GM19467 (cell line): ENCODE results near the gene CCL21.
"Not testable (repeated sequence)": the region's sequence is repeated elsewhere in the genome, so short reads cannot be mapped to it uniquely, and the experiment has no call there.

Experiments used
- ATAC-seq: cut with Tn5 transposase; IDR thresholded peaks from one replicate; pipeline ENCODE4 v1.9.1; 2021; ENCODE audit warnings: mild to moderate bottlenecking, moderate library complexity; ENCODE audit not compliant: unreplicated experiment

The CCL21 gene

DNA sequence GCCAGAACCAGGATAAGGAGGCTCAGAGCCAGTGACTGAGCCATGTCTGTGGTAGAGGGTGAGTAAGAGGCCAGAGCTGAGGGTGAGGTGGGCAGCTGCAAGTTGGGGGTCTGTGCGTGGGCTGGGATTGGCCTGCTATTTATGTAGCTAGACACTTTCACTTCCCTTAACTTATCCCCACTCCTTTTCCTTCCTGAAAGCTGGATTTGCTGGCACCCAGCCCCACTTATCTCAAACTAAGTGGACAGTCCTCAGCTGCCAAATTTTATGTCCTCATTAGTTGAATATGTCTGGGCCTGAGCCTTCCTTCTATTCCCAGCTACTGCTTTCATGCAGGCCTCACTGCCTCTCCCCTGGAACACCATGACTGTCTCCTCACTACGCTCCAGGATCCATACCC is at the start of gene CCL21:
Gene CCL21, minus strand, starts transcription at position 114 of the 400 bp plus-strand sequence. Its CDS starts 70 bp downstream, at position 44.
- ATAC-seq, result no peak

GRCh38 chr9:34759432-34760134 is 49.6 kb upstream of the CCL21 start:
- no peak for ATAC-seq

- not testable (repeated sequence) for ATAC-seq
Observed at GRCh38 chr9:34750320-34750719, 40.4 kb upstream of the CCL21 start.

- no peak for ATAC-seq
Observed at GRCh38 chr9:34746526-34746925, 36.6 kb upstream of the CCL21 start.

- no peak for ATAC-seq
Observed at GRCh38 chr9:34744295-34745221, 34.6 kb upstream of the CCL21 start.

DNA sequence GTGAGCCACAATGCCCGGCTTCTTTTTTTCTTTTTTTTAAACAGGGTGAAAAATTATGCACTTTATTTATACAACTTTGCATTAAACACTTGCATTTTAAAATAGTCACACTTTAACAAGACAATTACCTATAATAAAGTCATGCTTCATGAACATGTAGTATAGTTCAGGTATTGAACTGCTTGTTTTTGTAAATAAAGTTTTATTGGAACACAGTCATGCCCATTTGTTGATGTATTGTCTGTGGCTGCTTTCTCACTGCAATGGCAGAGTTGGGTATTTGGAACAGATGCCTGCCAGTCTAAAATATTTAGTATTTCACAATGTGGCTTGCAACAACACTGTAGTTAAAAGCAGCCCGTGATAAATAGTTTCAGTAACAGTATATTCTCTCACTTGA is 32.8 kb upstream of the CCL21 start:
- ATAC-seq, result no peak

- ATAC-seq, result no peak
Observed at GRCh38 chr9:34741628-34742027, 31.7 kb upstream of the CCL21 start.

DNA sequence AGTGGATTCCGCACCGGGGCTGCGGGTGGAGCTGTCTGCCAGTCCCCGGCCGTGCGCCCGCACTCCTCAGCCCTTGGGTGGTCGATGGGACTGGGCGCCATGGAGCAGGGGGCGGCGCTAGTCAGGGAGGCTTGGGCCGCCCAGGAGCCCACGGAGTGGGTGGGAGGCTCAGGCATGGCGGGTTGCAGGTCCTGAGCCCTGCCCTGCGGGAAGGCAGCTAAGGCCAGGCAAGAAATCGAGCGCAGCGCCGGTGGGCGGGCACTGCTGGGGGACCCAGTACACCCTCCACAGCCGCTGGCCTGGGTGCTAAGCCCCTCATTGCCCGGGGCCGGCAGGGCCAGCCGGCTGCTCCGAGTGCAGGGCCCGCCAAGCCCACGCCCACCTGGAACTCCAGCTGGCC is 30.2 kb upstream of the CCL21 start:
- ATAC-seq, result not testable (repeated sequence)

GRCh38 chr9:34737677-34738260 is 27.8 kb upstream of the CCL21 start:
- no peak for ATAC-seq

DNA sequence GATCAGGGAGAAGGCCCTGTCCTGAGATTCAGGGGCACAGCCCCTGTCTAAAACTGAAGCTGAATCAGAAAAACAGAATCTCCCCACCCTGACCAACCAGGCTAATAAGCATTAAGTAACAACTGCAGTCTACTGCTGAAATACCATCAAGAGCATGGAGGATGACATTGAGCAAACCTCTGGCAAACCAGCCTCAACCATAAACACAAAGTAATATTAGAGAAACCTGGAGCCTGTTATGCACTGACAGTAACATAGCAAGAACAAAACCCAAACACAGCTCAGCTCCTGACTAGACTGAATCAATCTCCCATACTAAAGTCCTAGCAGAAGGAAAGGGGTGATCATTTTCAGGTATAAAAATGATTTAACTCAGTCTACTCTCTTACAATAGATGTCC is 24.8 kb upstream of the CCL21 start:
- ATAC-seq, result no peak

- no peak for ATAC-seq
Observed at GRCh38 chr9:34732886-34733285, 22.9 kb upstream of the CCL21 start.

DNA sequence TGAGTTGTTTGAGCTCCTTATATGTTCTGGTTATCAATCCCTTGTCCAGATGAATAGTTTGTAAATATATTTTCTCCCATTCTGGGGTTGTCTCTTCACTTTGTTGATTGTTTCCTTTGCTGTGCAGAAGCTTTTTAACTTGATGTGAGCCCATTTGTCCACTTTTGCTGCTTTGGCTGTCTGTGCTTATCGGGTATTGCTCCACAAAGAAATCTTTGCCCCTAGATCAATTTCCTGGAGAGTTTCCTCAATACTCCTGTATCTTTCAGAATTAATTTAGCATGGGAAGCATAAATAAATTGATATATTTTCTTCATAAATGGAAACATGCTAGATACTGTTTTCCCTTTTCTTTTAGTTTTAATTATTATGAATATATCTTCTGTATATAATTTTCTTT is 22.5 kb upstream of the CCL21 start:
- no peak for ATAC-seq

DNA sequence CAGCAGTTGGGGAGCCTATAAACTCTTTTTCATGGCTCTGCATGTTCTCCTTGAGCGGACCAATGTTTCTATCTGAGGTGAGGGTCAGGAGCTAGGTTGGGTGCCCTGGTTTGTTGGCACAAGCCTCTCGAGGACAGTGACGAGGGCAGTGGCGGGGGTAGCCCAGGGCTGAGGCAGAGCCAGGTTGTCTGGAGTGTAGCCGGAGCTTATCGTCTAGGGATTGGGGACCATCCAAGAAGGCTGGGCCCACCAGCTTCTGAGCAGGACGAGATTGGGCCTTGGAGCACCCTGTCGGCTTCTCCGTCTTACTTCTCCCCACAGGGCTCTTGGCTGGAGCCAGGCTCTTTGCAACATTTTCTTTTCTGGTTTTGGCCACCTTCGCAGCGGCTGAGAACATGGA is 13.2 kb upstream of the CCL21 start:
- no peak for ATAC-seq

DNA sequence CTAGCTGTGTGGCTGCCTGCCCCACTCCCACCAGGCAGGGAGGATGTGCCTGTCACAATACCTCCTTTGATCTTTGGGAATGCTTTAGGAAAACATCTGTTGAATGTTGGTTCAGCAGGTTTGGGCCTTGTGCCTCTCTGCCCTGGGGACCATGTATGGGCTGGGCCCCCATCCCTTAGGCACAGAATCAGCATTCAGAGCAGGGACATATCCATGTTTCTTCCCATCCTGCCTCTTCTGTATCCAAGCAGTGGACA is 9.8 kb upstream of the CCL21 start:
- not testable (repeated sequence) for ATAC-seq

- no peak for ATAC-seq
Observed at GRCh38 chr9:34719021-34719768, 9.3 kb upstream of the CCL21 start.

GRCh38 chr9:34717996-34718614 is 8.2 kb upstream of the CCL21 start:
- ATAC-seq, result no peak

- ATAC-seq, result no peak
Observed at GRCh38 chr9:34716711-34717110, 6.8 kb upstream of the CCL21 start.

- no peak for ATAC-seq
Observed at GRCh38 chr9:34715639-34716215, 5.8 kb upstream of the CCL21 start.

DNA sequence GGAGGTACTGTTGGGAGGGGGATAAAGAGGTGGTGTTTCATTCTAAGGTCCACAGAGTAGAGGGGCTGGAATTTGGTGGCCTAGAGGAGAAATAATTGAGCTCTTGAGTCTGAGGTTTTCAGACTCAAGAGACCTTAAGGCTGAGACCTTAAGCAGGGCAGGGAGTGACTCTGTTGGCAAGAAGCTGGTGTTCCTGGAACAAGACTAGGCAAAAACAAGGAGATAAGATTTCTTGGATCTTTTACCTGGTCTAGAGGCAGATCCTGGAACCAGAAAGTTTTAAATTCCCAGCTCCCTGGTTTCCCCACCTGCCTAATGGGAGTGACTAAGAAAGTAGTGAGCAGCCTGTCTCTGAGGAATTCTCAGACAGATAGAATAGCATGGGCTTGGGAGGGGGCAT is 4.1 kb upstream of the CCL21 start:
- no peak for ATAC-seq

- ATAC-seq, result no peak
Observed at GRCh38 chr9:34712140-34712539, 2.2 kb upstream of the CCL21 start.
